Nephron progenitor cell (in vitro differentiated cells): ENCODE data around the gene DIP2C.

ENCODE experiments used
- DNase-seq: peaks from one replicate; pipeline ENCODE4 v3.0.0; 2021
- H3K27ac Mint-ChIP-seq: 2 replicates; pipeline ENCODE4 v1.8.0; 2021; ENCODE audit warnings: mild to moderate bottlenecking, moderate library complexity, mixed read lengths
- H3K27me3 Mint-ChIP-seq: 2 replicates; pipeline ENCODE4 v1.8.0; 2021; ENCODE audit warnings: mild to moderate bottlenecking, low read depth, mixed read lengths; ENCODE audit not compliant: poor library complexity
- H3K36me3 Mint-ChIP-seq: 2 replicates; pipeline ENCODE4 v1.8.0; 2021; ENCODE audit warnings: low read depth, mixed read lengths
- H3K4me1 Mint-ChIP-seq: 2 replicates; pipeline ENCODE4 v1.8.0; 2021; ENCODE audit warnings: mixed read lengths
- H3K4me3 Mint-ChIP-seq: 2 replicates; pipeline ENCODE4 v1.8.0; 2021; ENCODE audit warnings: mild to moderate bottlenecking, moderate library complexity, mixed read lengths
- H3K9me3 Mint-ChIP-seq: 2 replicates; pipeline ENCODE4 v1.8.0; 2021; ENCODE audit warnings: mild to moderate bottlenecking, moderate library complexity, mixed read lengths
- CTCF ChIP-seq: fragments of 200-600 bp; sonication (generic); IDR thresholded peaks from 2 replicates; pipeline ENCODE4 v1.5.0; 2021; ENCODE audit warnings: antibody characterized with exemption

The DIP2C gene

GRCh38 chr10:677750-678661, 11.5 kb downstream of the DIP2C start:
- H3K4me1 Mint-ChIP-seq, result peaks cover 11% of the 10 kb centered on the region
- no peak for DNase-seq
- H3K27ac Mint-ChIP-seq, result no peak overlapping the region
- peaks cover 4% of the 10 kb centered on the region for H3K27me3 Mint-ChIP-seq
- H3K9me3 Mint-ChIP-seq, result peaks cover 14% of the 10 kb centered on the region
- peaks cover 31% of the 10 kb centered on the region for H3K36me3 Mint-ChIP-seq
- TF ChIP-seq CTCF, result no peak
- no peak overlapping the region for H3K4me3 Mint-ChIP-seq

- H3K27ac Mint-ChIP-seq, result no peak overlapping the region
- DNase-seq, result no peak
- TF ChIP-seq CTCF, result no peak
- peaks cover 28% of the 10 kb centered on the region for H3K36me3 Mint-ChIP-seq
- peaks cover 4% of the 10 kb centered on the region for H3K27me3 Mint-ChIP-seq
- H3K9me3 Mint-ChIP-seq, result peaks cover 15% of the 10 kb centered on the region
- H3K4me3 Mint-ChIP-seq, result no peak overlapping the region
- H3K4me1 Mint-ChIP-seq, result peaks cover under 1% of the 10 kb centered on the region
These were observed 12.4 kb downstream of the DIP2C start for GRCh38 chr10:677038-677437.

GRCh38 chr10:676178-676577, 13.3 kb downstream of the DIP2C start:
- H3K36me3 Mint-ChIP-seq, result peaks cover 33% of the 10 kb centered on the region
- peaks cover 21% of the 10 kb centered on the region for H3K9me3 Mint-ChIP-seq
- no peaks in the 10 kb centered on the region for H3K4me1 Mint-ChIP-seq
- no peak overlapping the region for H3K4me3 Mint-ChIP-seq
- no peak for TF ChIP-seq CTCF
- H3K27ac Mint-ChIP-seq, result no peak overlapping the region
- DNase-seq, result no peak
- peaks cover 4% of the 10 kb centered on the region for H3K27me3 Mint-ChIP-seq

- TF ChIP-seq CTCF, result no peak
- peaks cover 4% of the 10 kb centered on the region for H3K27me3 Mint-ChIP-seq
- peaks cover 37% of the 10 kb centered on the region for H3K36me3 Mint-ChIP-seq
- DNase-seq, result no peak
- no peak overlapping the region for H3K4me3 Mint-ChIP-seq
- H3K4me1 Mint-ChIP-seq, result no peaks in the 10 kb centered on the region
- H3K9me3 Mint-ChIP-seq, result peaks cover 25% of the 10 kb centered on the region
- H3K27ac Mint-ChIP-seq, result no peak overlapping the region
These were observed 13.9 kb downstream of the DIP2C start for GRCh38 chr10:675532-675931.

- no peak for TF ChIP-seq CTCF
- H3K27me3 Mint-ChIP-seq, result no peaks in the 10 kb centered on the region
- peaks cover 25% of the 10 kb centered on the region for H3K9me3 Mint-ChIP-seq
- H3K4me1 Mint-ChIP-seq, result no peaks in the 10 kb centered on the region
- H3K4me3 Mint-ChIP-seq, result no peak overlapping the region
- peaks cover 37% of the 10 kb centered on the region for H3K36me3 Mint-ChIP-seq
- DNase-seq, result no peak
- no peak overlapping the region for H3K27ac Mint-ChIP-seq
These were observed 16.0 kb downstream of the DIP2C start for GRCh38 chr10:673492-673891.

DNA sequence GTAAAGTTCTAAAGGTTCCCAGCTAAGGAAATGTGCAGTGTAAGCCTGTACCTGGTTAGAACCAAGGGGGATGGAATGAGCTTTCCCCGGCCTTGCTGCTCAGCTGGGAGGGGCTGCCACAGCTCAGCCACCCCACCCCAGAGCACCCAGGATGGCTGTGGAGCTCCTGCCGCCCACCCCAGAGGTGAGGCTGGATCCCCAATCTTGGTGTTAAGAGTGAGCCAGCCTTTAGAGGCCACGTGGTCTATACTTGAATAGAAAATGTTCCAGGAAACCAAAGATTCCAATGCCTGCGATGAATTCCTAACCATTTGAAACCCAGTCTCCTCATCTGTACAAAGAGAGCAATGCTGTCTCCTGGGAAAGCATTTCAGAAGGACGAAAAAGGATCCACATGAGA, 16.5 kb downstream of the DIP2C start:
- no peak overlapping the region for H3K27ac Mint-ChIP-seq
- no peaks in the 10 kb centered on the region for H3K4me1 Mint-ChIP-seq
- peaks cover 25% of the 10 kb centered on the region for H3K9me3 Mint-ChIP-seq
- no peaks in the 10 kb centered on the region for H3K27me3 Mint-ChIP-seq
- no peak for TF ChIP-seq CTCF
- no peak overlapping the region for H3K4me3 Mint-ChIP-seq
- no peak for DNase-seq
- peaks cover 37% of the 10 kb centered on the region for H3K36me3 Mint-ChIP-seq
